Astrocyte (in vitro differentiated cells and primary cell): ENCODE measurements around the gene EML6. TPM values are rescaled to one million over a fixed set of nuclear protein-coding genes. Genes with fewer than 3 reads are reported as not detected.

Experiments
- DNase-seq: peaks from one replicate; pipeline ENCODE4 v3.0.0-alpha.2; 2010; ENCODE audit warnings: low read depth
- FAIRE-seq: peaks from 2 replicates; lab custom pipeline; 2011; peaks lifted over from hg19 to GRCh38; lab: Jason Lieb, UNC
- H2AFZ ChIP-seq: 2 replicates; pipeline ENCODE4 v1.6.0; 2012; ENCODE audit warnings: low read depth, low read length, inconsistent platforms
- H3K27ac ChIP-seq: 2 replicates; pipeline ENCODE4 v1.5.1; 2011; ENCODE audit warnings: low read depth, low read length, inconsistent platforms
- H3K27me3 ChIP-seq: 2 replicates; pipeline ENCODE4 v1.6.0; 2011; ENCODE audit warnings: low read length, inconsistent platforms; ENCODE audit not compliant: insufficient read depth
- H3K36me3 ChIP-seq: 2 replicates; pipeline ENCODE4 v1.5.1; 2011; ENCODE audit warnings: low read length, inconsistent platforms; ENCODE audit not compliant: insufficient read depth
- H3K4me1 ChIP-seq: 2 replicates; pipeline ENCODE4 v1.5.1; 2011; ENCODE audit warnings: low read length, inconsistent platforms; ENCODE audit not compliant: insufficient read depth
- H3K4me2 ChIP-seq: 2 replicates; pipeline ENCODE4 v1.6.0; 2012; ENCODE audit warnings: low read length, inconsistent platforms
- H3K4me3 ChIP-seq: 2 replicates; pipeline ENCODE4 v1.5.1; 2011; ENCODE audit warnings: low read depth, mild to moderate bottlenecking, low read length, inconsistent platforms; ENCODE audit not compliant: insufficient read depth
- H3K79me2 ChIP-seq: 2 replicates; pipeline ENCODE4 v1.6.0; 2012; ENCODE audit warnings: mild to moderate bottlenecking, low read length, inconsistent platforms; ENCODE audit not compliant: insufficient read depth
- H3K9ac ChIP-seq: 2 replicates; pipeline ENCODE4 v1.6.0; 2012; ENCODE audit warnings: mild to moderate bottlenecking, low read length, inconsistent platforms
- H3K9me3 ChIP-seq: 2 replicates; pipeline ENCODE4 v1.5.1; 2012; ENCODE audit warnings: low read depth, mild to moderate bottlenecking, low read length, inconsistent platforms; ENCODE audit not compliant: insufficient read depth
- H4K20me1 ChIP-seq: 2 replicates; pipeline ENCODE4 v1.6.0; 2012; ENCODE audit warnings: low read length, inconsistent platforms; ENCODE audit not compliant: insufficient read depth
- H3K27ac Mint-ChIP-seq: one replicate; pipeline ENCODE4 v1.8.0; 2021; ENCODE audit warnings: mild to moderate bottlenecking, mixed read lengths; ENCODE audit not compliant: unreplicated experiment
- H3K27me3 Mint-ChIP-seq: one replicate; pipeline ENCODE4 v1.8.0; 2021; ENCODE audit warnings: low read depth, mixed read lengths; ENCODE audit not compliant: unreplicated experiment
- H3K36me3 Mint-ChIP-seq: one replicate; pipeline ENCODE4 v1.8.0; 2021; ENCODE audit warnings: low read depth, mixed read lengths; ENCODE audit not compliant: unreplicated experiment
- H3K4me1 Mint-ChIP-seq: one replicate; pipeline ENCODE4 v1.8.0; 2021; ENCODE audit warnings: low read depth, mixed read lengths; ENCODE audit not compliant: unreplicated experiment
- H3K4me3 Mint-ChIP-seq: one replicate; pipeline ENCODE4 v1.8.0; 2021; ENCODE audit warnings: mild to moderate bottlenecking, moderate library complexity, mixed read lengths; ENCODE audit not compliant: unreplicated experiment
- H3K9me3 Mint-ChIP-seq: one replicate; pipeline ENCODE4 v1.8.0; 2021; ENCODE audit warnings: mild to moderate bottlenecking, mixed read lengths; ENCODE audit not compliant: unreplicated experiment
- CTCF ChIP-seq: IDR thresholded peaks from 2 replicates; pipeline ENCODE4 v1.5.1; 2011; ENCODE audit warnings: low read depth, mild to moderate bottlenecking, inconsistent platforms, low read length, moderate library complexity; ENCODE audit not compliant: insufficient read depth
- EZH2 ChIP-seq: IDR thresholded peaks from 2 replicates; pipeline ENCODE4 v1.6.1; 2012; ENCODE audit warnings: mild to moderate bottlenecking, low read length, inconsistent platforms; ENCODE audit not compliant: insufficient read depth
- total RNA-seq: library from RNA; stranded (reverse); gene quantifications from 2 replicates; pipeline ENCODE4 v1.2.1, GENCODE V29; 2021

EML6 gene
- total RNA-seq, 1 donor from 2014 or later: 0.23 TPM

GRCh38 chr2:54881759-54882158 lies 158.3 kb downstream of the EML6 start:
- no peak overlapping the region for H3K4me2 ChIP-seq
- H3K4me3 Mint-ChIP-seq: no peak overlapping the region
- no peaks in the 10 kb centered on the region for H3K36me3 ChIP-seq
- no peaks in the 10 kb centered on the region for H3K9me3 ChIP-seq
- no peaks in the 10 kb centered on the region for H3K36me3 Mint-ChIP-seq
- no peak overlapping the region for H3K4me3 ChIP-seq
- H3K27ac ChIP-seq: no peak overlapping the region
- H3K27me3 ChIP-seq: no peaks in the 10 kb centered on the region
- H3K27me3 Mint-ChIP-seq: no peaks in the 10 kb centered on the region
- TF ChIP-seq CTCF: no peak
- no peak for TF ChIP-seq EZH2
- no peak overlapping the region for H3K9ac ChIP-seq
- peak overlapping the region; percentile 53 for H2AFZ ChIP-seq
- no peaks in the 10 kb centered on the region for H3K9me3 Mint-ChIP-seq
- FAIRE-seq (no peak), DNase-seq (no peak)
- no peak overlapping the region for H3K27ac Mint-ChIP-seq
- H3K79me2 ChIP-seq: no peaks in the 10 kb centered on the region
- H4K20me1 ChIP-seq: no peaks in the 10 kb centered on the region
- H3K4me1 ChIP-seq: no peaks in the 10 kb centered on the region
- no peaks in the 10 kb centered on the region for H3K4me1 Mint-ChIP-seq

GRCh38 chr2:54885891-54886290 lies 162.4 kb downstream of the EML6 start:
- FAIRE-seq: no peak
- Mint-ChIP-seq H3K4me3 (no peak overlapping the region), H3K4me1 (no peaks in the 10 kb centered on the region)

More at GRCh38 chr2:54885891-54886290, 162.4 kb downstream of the EML6 start:
- no peak for DNase-seq
- H3K9me3 ChIP-seq: no peaks in the 10 kb centered on the region
- no peak overlapping the region for H3K27ac ChIP-seq
- H3K36me3 ChIP-seq: no peaks in the 10 kb centered on the region
- Mint-ChIP-seq H3K9me3 (no peaks in the 10 kb centered on the region), H3K36me3 (no peaks in the 10 kb centered on the region), H3K27ac (no peak overlapping the region), H3K27me3 (no peaks in the 10 kb centered on the region)
- H3K9ac ChIP-seq: no peak overlapping the region
- no peaks in the 10 kb centered on the region for H4K20me1 ChIP-seq
- H2AFZ ChIP-seq: no peak overlapping the region
- H3K4me1 ChIP-seq: no peaks in the 10 kb centered on the region
- H3K4me2 ChIP-seq: no peak overlapping the region
- no peak overlapping the region for H3K4me3 ChIP-seq
- no peaks in the 10 kb centered on the region for H3K79me2 ChIP-seq
- no peaks in the 10 kb centered on the region for H3K27me3 ChIP-seq
- TF ChIP-seq CTCF: no peak
- no peak for TF ChIP-seq EZH2
